Measurements from ENCODE around the gene KRTAP6-3.

KRTAP6-3 gene, protein sequence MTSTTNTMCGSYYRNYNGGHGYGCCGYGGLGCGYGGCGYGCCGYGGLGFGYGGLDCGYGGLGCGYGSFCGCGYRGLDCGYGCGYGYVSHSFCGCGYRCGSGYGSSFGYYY

DNA sequence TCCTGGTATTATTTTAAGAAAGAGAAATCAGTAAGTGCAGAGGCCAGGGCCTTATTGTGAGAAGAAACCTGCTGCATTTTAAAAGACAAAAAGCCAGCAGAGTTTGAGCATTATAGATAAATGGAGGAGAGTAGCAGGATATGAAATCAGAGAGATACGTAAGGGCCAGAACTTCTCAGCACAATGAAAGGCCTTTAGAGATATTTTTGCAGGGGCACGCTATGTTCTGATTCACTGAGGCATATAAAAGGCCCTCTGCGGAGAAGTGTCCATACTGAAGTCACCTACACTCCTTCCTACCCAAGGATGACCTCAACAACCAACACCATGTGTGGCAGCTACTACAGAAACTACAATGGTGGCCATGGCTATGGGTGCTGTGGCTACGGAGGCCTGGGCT, at the start of gene KRTAP6-3:
Gene KRTAP6-3 (plus strand): TSS at position 301 of the 400 bp plus-strand sequence. CDS start 6 bp downstream, at position 307.
- no peak for DNase-seq (ENCODE audit: low read depth, low spot score)

DNA sequence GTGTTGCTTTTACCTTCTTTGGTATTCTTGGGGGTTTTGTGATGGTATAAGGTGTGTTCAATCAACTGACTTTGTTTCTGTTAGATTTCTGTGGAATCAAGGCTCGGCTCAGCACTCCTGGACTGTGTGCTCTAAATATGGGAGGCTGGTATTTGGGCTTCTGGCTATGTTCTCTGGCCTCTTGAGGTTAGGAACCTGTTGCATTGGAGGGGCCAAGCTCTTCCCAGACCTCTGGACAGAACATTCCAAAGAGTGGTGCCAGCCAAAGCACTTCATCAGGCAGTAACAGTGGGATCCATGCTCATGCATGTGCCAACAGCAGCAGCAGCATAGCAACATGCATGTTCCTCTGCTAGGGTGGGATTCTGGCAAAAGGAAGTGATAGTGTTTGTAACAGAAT, 39.5 kb upstream of the KRTAP6-3 start:
- no peak for DNase-seq (ENCODE audit: low read depth, low spot score)

GRCh38 chr21:30555095-30555494, 37.1 kb upstream of the KRTAP6-3 start:
- no peak for DNase-seq (ENCODE audit: low read depth, low spot score)

GRCh38 chr21:30561264-30561895, 30.9 kb upstream of the KRTAP6-3 start, which contains the start of gene KRTAP19-7:
TSS of gene KRTAP19-7 (minus strand) at chr21:30561314. CDS start at chr21:30561289, 25 bp downstream.
- no peak for DNase-seq (ENCODE audit: low read depth, low spot score)

- no peak for DNase-seq (ENCODE audit: low read depth, low spot score)
Measured at GRCh38 chr21:30561957-30562356, 30.3 kb upstream of the KRTAP6-3 start.

DNA sequence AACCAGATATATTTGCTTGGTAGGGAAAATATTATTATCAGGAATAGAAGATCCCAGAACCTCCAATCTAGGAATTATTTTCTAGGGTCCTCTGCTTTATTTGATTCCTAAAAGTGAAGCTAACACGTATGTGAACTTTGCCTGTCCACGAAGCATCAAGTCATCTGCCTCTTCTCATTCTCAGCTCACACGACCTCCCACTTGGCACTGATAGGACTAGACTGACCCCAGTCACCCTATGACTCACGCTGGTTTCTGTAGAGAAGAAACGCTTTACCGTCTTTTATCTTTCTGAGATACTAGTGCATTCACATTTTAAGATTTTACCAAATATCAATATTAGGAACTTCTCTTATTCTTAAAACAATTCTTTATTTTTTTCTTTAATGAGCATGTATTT, 29.2 kb upstream of the KRTAP6-3 start:
- no peak for DNase-seq (ENCODE audit: low read depth, low spot score)

DNA sequence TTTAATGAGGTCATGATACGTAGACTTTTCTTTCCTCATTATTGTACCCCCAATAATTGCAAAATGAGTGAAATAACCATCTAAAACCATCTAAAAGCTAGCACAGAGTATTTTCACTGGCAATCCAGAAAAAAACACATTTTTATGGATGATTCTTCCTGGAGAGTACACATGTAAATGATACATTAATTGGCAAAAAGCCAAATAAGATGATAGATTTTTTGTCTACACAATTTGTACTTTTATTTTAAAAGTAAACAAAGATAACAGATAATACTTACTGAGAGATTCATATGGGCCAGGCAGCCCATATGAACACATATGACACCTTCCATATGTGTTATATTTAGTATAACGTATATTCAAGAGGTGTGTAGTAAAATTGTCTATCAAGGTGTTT, 28.6 kb upstream of the KRTAP6-3 start:
- DNase-seq (ENCODE audit: low read depth, low spot score): no peak

- no peak for DNase-seq (ENCODE audit: low read depth, low spot score)
Measured at GRCh38 chr21:30567617-30568016, 24.6 kb upstream of the KRTAP6-3 start.

GRCh38 chr21:30577766-30578165, 14.5 kb upstream of the KRTAP6-3 start:
- DNase-seq (ENCODE audit: low read depth, low spot score): no peak

GRCh38 chr21:30579346-30579745, 12.9 kb upstream of the KRTAP6-3 start:
- no peak for DNase-seq (ENCODE audit: low read depth, low spot score)

- no peak for DNase-seq (ENCODE audit: low read depth, low spot score)
Measured at GRCh38 chr21:30580132-30580531, 12.1 kb upstream of the KRTAP6-3 start.

GRCh38 chr21:30582870-30583269, 9.4 kb upstream of the KRTAP6-3 start:
- DNase-seq (ENCODE audit: low read depth, low spot score): no peak

- DNase-seq (ENCODE audit: low read depth, low spot score): no peak
Measured at GRCh38 chr21:30590297-30590696, 1.9 kb upstream of the KRTAP6-3 start, which contains the start of gene KRTAP22-2. TSS of gene KRTAP22-2 (minus strand) at chr21:30590397.

GRCh38 chr21:30598802-30599201, 6.6 kb downstream of the KRTAP6-3 start, which contains the start of gene KRTAP6-2:
TSS of gene KRTAP6-2 (minus strand) at chr21:30598902. CDS start at chr21:30598874, 28 bp downstream.
- no peak for DNase-seq (ENCODE audit: low read depth, low spot score)

- no peak for DNase-seq (ENCODE audit: low read depth, low spot score)
Measured at GRCh38 chr21:30600787-30601186, 8.5 kb downstream of the KRTAP6-3 start, which contains the start of gene KRTAP22-1. TSS of gene KRTAP22-1 (plus strand) at chr21:30601087.

DNA sequence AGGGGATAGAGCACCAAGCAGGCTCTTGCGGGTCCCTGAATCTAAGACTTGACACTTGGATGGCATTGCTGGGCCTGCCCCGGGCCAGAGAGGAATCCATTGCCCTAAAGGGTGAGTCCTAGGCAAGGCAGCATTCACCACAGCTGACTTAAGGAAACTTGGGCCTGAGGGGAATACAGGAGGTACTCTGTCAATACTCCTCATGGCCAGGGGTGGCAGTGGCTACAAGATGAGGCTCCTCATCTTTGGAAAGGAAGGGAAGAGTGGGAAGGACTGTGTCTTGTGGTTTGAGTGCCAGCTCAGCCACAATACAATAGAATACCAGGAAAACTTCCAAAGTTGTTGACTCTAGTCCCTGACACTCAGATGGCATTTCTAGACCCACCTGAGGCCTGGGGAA, 13.7 kb downstream of the KRTAP6-3 start:
- no peak for DNase-seq (ENCODE audit: low read depth, low spot score)

- no peak for DNase-seq (ENCODE audit: low read depth, low spot score)
Measured at GRCh38 chr21:30612132-30612531, 19.9 kb downstream of the KRTAP6-3 start.

DNA sequence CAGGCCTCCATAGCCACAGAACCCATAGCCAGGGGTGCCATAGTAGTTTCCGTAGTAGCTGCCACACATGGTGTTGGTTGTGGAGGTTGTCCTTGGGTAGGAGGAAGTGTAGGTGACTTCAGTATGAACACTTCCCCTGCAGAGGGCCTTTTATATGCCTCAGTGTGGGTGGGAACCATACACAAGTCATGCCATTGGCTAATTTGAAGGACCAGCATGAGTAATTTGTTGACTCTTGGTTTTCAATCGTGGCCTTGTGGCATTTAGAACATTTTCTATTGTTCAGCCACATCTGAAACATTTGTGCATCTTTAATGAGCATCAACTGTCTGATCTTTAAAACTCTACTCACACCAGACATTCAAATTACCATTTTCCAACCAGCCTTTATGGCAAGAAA, 21.6 kb downstream of the KRTAP6-3 start, which contains the start of gene KRTAP6-1:
Gene KRTAP6-1 (minus strand): TSS at position 95 of the 400 bp plus-strand sequence. CDS start 26 bp downstream, at position 69.
- DNase-seq (ENCODE audit: low read depth, low spot score): no peak

GRCh38 chr21:30615199-30615598, 23.0 kb downstream of the KRTAP6-3 start:
- no peak for DNase-seq (ENCODE audit: low read depth, low spot score)

GRCh38 chr21:30616125-30616524, 23.9 kb downstream of the KRTAP6-3 start, which contains the start of gene KRTAP20-1:
TSS of gene KRTAP20-1 (plus strand) at chr21:30616425. CDS start at chr21:30616455, 30 bp downstream.
- no peak for DNase-seq (ENCODE audit: low read depth, low spot score)

DNA sequence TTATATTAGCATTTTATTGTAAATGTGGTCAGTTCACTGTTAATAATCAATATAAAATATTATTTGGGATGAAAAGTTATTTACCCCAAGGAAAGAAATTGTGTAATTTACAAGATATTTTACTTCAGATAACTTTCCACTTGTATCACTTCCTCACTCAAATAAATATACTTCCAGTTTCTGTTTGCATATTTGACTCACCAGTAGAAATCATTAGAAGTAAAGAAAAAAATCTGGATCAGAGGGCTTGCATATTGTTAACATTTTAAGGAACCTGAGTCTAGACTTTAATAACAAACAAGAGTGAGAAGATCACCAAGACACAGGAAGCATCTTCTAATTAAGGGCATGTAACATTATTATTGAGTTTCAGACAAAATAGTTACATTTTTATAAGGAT, 27.8 kb downstream of the KRTAP6-3 start:
- DNase-seq (ENCODE audit: low read depth, low spot score): no peak

DNA sequence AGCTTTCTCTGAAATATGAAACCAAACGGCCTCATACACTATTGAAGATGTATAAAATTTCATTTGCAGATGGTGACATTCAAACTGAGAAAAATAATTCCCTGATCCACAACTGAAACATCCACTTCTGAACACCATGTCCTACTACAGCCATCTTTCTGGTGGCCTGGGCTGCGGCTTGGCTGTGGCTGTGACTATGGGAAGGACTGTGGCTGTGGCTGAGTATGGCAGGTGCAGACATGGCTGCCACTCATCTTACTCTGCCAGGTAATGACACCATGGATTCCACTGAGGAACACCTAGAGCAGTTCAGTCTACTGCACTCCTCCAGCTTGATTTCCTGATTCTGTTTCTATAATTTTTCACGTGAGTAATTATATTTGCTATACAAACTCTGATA, 28.3 kb downstream of the KRTAP6-3 start, which contains the start of gene KRTAP20-4:
Gene KRTAP20-4 (plus strand): TSS at position 106 of the 400 bp plus-strand sequence.
- no peak for DNase-seq (ENCODE audit: low read depth, low spot score)

- DNase-seq (ENCODE audit: low read depth, low spot score): no peak
Measured at GRCh38 chr21:30623362-30623761, 31.1 kb downstream of the KRTAP6-3 start.

Measured in activated naive CD8-positive, alpha-beta T cell treated with anti-CD3 and anti-CD28 coated beads, Interleukin-2, amount 50 U/mL, for 16 hours (primary cell).